GM18519 (cell line): ENCODE measurements around the gene SRD5A1.

ENCODE experiments used
- ATAC-seq: cut with Tn5 transposase; IDR thresholded peaks from one replicate; pipeline ENCODE4 v1.9.1; 2021; ENCODE audit warnings: mild to moderate bottlenecking, moderate library complexity; ENCODE audit not compliant: unreplicated experiment, low FRiP score

The SRD5A1 gene

GRCh38 chr5:6722015-6722414 is 88.8 kb downstream of the SRD5A1 start:
- no peak for ATAC-seq

GRCh38 chr5:6723122-6723815 is 90.0 kb downstream of the SRD5A1 start:
- ATAC-seq, result no peak

GRCh38 chr5:6723816-6724300 is 90.6 kb downstream of the SRD5A1 start:
- no peak for ATAC-seq
